HG02981 (cell line): ENCODE data around the gene LRRC7.

Experiments
- ATAC-seq: cut with Tn5 transposase; IDR thresholded peaks from one replicate; pipeline ENCODE4 v1.9.1; 2021; ENCODE audit warnings: mild to moderate bottlenecking, moderate library complexity; ENCODE audit not compliant: unreplicated experiment

LRRC7 gene

DNA sequence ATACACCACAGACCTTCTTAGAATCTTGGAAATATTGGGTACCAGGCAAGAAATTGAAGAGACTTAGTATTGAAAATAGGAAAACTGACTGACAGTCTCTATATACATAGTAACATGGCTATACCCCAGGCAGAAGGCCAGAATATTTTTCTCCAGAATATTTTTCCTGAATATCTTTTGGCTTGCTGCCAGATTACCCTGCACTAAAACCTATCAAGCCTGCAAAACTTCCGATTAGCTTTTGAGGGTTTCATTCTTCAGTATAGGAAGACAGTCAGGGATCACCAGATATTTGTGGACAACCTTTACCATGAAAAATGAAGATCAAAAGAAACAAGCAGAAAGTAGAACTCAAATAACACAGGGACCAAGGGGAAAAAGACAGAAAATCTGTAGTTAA, 187.9 kb downstream of the LRRC7 start:
- no peak for ATAC-seq

- ATAC-seq, result no peak
These were observed 198.2 kb downstream of the LRRC7 start for GRCh38 chr1:69765951-69766350.

DNA sequence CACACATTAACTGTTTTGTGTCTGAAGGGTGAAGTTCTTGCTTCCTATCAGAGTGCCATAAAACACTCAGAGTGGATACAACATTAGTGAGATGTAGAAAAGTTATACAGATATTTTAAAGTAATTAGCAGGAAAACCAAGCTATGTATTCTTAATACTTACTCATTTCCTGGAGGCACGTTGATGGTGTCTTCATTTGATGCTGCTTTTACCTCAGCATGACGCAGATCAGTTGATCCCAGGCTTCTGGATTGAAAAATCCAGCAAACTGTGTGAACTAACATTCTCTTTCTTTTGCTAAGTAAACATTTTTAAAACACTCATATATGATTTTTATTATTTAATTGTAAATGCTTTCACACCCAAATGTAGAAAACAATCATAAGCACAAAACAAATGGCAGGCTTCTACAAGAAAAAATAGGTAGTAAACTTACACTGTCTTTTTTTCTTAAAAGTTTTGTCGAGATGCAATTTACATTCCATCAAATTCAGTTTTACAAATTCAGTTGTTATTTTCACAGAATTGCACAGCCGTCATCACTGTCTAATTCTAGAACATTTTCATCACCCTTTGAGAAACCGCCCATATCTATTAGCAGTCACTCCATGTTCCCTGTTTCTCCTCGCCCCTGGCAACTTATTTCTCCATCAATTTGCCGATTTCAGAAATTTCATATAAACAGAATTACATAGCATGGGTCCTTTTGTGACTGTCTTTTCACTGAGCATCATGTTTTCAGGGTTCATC, 198.9 kb downstream of the LRRC7 start:
- no peak for ATAC-seq

DNA sequence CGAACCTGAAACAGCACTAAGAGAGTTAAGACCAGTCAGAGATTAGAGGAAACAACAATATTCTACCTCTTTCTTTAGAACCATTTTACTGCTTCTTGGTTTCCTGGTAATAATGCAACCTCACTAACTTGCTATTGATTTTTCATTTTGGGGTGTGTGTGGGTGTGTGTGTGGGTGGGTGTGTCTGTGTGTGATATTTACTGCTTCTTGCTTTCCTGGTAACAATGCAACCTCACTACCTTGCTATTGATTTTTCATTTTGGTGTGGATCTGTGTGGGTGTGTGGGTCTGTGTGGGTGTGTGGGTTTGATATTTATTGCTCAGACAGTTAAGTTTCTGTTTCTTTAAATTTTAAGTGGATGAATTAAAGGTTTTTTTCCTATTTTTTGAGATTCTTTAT, 208.8 kb downstream of the LRRC7 start:
- ATAC-seq, result no peak

DNA sequence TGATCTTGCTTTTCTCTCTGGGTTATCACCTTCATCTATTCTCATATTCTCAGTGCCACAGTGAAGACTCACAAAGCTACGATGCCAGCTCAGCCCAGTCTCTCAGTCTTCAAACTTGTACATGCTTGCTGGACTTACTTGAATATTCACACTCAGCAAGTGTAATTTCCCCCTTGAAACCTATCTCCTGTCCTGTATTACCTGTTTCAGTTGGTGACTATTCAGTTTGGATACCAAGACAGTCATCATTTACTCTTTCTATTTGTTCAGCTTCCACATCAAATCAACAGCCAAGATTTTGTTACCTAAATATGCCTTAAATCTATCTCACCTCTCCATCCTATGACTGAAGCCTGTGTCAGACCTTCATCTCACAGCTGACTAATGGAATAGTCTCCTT, 209.7 kb downstream of the LRRC7 start:
- ATAC-seq, result no peak

DNA sequence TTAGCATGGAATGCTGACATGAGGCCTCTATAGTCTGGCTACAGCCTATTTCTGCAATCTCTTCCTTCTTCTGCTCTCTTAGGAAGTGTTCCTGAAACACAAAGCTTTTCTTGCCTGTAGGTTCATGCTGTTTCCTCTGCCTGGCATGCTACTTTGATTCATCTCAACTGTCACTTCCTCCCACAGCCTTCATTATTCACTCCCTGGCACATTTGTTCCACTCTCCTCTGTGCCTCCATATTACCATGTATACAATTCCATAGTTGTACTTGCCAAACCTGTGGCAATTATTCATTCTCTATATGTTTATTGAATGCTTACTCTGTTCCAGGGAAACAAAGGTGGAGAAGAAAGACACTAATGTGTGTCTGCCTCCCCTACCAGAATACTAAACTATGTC, 210.2 kb downstream of the LRRC7 start:
- ATAC-seq, result no peak

DNA sequence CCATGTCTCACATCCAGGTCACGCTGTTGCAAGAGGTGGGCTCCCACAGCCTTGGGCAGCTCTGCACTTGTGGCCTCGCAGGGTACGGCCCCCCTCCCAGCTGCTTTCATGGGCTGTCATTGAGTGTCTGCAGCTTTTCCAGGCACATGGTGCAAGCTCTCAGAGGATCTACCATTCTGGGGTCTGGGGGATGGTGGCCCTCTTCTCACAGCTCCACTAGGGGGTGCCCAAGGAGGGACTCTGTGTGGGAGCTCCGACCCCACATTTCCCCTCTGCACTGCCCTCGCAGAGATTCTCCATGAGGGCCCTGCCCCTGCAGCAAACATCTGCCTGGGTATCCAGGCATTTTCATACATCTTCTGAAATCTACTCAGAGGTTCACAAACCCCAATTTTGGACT, 219.4 kb downstream of the LRRC7 start:
- no peak for ATAC-seq

- ATAC-seq, result no peak
These were observed 223.6 kb downstream of the LRRC7 start for GRCh38 chr1:69791311-69791710.

GRCh38 chr1:69794831-69795230, 227.1 kb downstream of the LRRC7 start:
- no peak for ATAC-seq

DNA sequence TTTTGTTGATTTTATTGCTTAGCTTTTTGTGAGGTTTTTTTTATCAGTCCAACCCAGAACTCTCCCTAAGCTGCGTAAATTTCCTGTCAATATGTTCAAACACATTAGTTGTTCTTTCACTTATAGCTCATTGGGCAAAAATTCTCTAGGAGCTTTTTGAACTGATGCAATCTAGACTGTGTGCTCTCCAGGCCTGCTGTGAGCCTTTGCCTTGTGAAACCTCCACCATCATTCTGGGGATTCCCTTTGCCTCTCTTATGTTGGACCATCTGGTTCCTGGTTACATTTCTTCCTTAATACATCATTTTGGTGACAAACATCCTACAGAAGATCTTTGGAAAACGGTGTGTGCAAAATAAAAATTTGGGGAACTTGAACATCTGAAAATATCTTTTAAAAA, 247.2 kb downstream of the LRRC7 start:
- ATAC-seq, result no peak

GRCh38 chr1:69824932-69825331, 257.2 kb downstream of the LRRC7 start:
- no peak for ATAC-seq

DNA sequence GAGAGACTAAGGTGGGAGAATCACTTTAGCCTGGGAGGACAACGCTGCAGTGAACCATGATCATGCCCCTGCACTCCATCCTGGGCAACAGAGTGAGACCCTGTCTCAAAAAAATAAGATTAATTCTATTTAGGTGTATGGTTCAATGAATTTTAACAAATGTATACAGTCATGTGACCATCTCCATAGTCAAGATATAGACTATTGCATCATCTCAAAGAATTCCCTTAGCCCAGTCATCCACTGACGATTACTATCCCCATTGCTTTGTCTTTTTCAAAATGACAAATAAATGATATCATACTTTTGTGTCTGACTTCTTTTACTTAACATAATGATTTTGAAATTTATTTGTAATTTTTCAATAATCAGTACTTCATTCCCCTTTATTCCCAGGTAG, 260.0 kb downstream of the LRRC7 start:
- ATAC-seq, result no peak

- no peak for ATAC-seq
These were observed 265.8 kb downstream of the LRRC7 start for GRCh38 chr1:69833536-69833935.

- no peak for ATAC-seq
These were observed 266.6 kb downstream of the LRRC7 start for GRCh38 chr1:69834336-69834735.

GRCh38 chr1:69835955-69836354, 268.2 kb downstream of the LRRC7 start:
- no peak for ATAC-seq

- ATAC-seq, result no peak
These were observed 269.4 kb downstream of the LRRC7 start for GRCh38 chr1:69836971-69837636.

GRCh38 chr1:69842326-69842725, 274.6 kb downstream of the LRRC7 start:
- ATAC-seq, result no peak

DNA sequence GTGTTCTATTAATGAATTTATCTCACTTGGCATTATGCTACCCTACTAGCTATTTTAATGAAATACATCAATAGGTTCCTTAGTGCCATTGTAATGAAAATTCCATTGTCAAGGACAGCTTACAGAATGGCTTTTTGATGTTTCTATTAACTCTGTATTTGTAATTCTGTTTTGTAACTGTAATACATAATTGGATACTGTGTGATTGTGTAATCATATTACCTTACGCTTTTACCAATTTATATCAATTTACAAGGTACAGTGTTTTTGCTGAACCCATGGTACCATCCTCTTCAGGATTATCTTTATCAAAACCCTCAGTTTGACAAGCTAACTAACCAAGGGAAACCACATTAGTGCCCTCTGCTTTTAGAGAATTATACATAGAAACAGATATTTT, 277.9 kb downstream of the LRRC7 start:
- no peak for ATAC-seq

- no peak for ATAC-seq
These were observed 278.5 kb downstream of the LRRC7 start for GRCh38 chr1:69846267-69846666.

DNA sequence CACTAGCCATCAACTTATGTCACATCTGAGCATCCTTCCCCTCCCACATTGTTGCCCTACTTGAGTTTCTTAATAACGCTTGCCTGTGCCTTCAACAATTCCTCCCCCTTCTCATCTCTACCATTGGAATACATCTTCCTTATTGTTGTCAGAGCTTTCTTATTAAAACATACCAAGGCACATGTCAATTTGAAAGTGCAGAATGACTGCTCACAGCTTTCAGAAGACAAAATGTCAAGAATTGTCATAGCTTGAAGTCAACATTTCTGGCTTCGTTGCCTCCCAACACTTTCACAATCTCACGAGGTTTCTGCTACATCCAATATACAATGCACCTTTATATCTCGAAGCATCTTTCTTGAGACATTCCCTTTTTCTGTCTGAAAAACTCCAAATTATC, 279.9 kb downstream of the LRRC7 start:
- no peak for ATAC-seq

- ATAC-seq, result no peak
These were observed 284.4 kb downstream of the LRRC7 start for GRCh38 chr1:69852151-69852550.

- ATAC-seq, result no peak
These were observed 285.0 kb downstream of the LRRC7 start for GRCh38 chr1:69852706-69853105.

- ATAC-seq, result no peak
These were observed 290.8 kb downstream of the LRRC7 start for GRCh38 chr1:69858534-69858933.
